LHCN-M2 (cell line): ENCODE measurements around the gene VDAC1. TPM values are rescaled to one million over a fixed set of nuclear protein-coding genes. Genes with fewer than 3 reads are reported as not detected.
"Not testable (repeated sequence)": the region's sequence is repeated elsewhere in the genome, so short reads cannot be mapped to it uniquely, and the experiment has no call there.

Experiments
- DNase-seq: peaks from one replicate; pipeline ENCODE4 v3.0.0-alpha.2; 2012; ENCODE audit warnings: low read depth
- total RNA-seq: library from RNA; depleted of rRNA; stranded (reverse); fragments of >200 nt; gene quantifications from 2 replicates; pipeline ENCODE4 v1.2.3, GENCODE V29; 2014

VDAC1 gene
- total RNA-seq, 1 experiment from 2014 or later, result 461 TPM

- no peak for DNase-seq
These were observed 61.9 kb downstream of the VDAC1 start for GRCh38 chr5:133942614-133943474.

GRCh38 chr5:133941456-133942196 lies 63.1 kb downstream of the VDAC1 start:
- DNase-seq, result no peak

GRCh38 chr5:133939668-133940067 lies 65.1 kb downstream of the VDAC1 start:
- DNase-seq, result no peak

GRCh38 chr5:133938929-133939328 lies 65.8 kb downstream of the VDAC1 start:
- DNase-seq, result no peak

GRCh38 chr5:133938039-133938821 lies 66.5 kb downstream of the VDAC1 start:
- DNase-seq, result no peak

- not testable (repeated sequence) for DNase-seq
These were observed 67.1 kb downstream of the VDAC1 start for GRCh38 chr5:133937628-133938027.

GRCh38 chr5:133936651-133937015 lies 68.1 kb downstream of the VDAC1 start:
- no peak for DNase-seq

GRCh38 chr5:133935991-133936650 lies 68.7 kb downstream of the VDAC1 start:
- DNase-seq, result not testable (repeated sequence)

GRCh38 chr5:133935667-133935940 lies 69.2 kb downstream of the VDAC1 start:
- no peak for DNase-seq

GRCh38 chr5:133934822-133935666 lies 69.7 kb downstream of the VDAC1 start:
- no peak for DNase-seq

- no peak for DNase-seq
These were observed 70.5 kb downstream of the VDAC1 start for GRCh38 chr5:133934311-133934710.

- DNase-seq, result no peak
These were observed 71.0 kb downstream of the VDAC1 start for GRCh38 chr5:133933670-133934295.

GRCh38 chr5:133933169-133933509 lies 71.6 kb downstream of the VDAC1 start:
- no peak for DNase-seq

GRCh38 chr5:133932441-133933168 lies 72.2 kb downstream of the VDAC1 start:
- DNase-seq, result no peak

- no peak for DNase-seq
These were observed 73.2 kb downstream of the VDAC1 start for GRCh38 chr5:133931546-133931945.

GRCh38 chr5:133930813-133931090 lies 74.0 kb downstream of the VDAC1 start:
- DNase-seq, result no peak

GRCh38 chr5:133930061-133930812 lies 74.5 kb downstream of the VDAC1 start:
- DNase-seq, result no peak

GRCh38 chr5:133928587-133929393 lies 76.0 kb downstream of the VDAC1 start:
- no peak for DNase-seq
